Measurements from ENCODE around the gene PLA2G2A.
"Not testable (repeated sequence)": the region's sequence is repeated elsewhere in the genome, so short reads cannot be mapped to it uniquely, and the experiment has no call there.

PLA2G2A gene, protein sequence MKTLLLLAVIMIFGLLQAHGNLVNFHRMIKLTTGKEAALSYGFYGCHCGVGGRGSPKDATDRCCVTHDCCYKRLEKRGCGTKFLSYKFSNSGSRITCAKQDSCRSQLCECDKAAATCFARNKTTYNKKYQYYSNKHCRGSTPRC

DNA sequence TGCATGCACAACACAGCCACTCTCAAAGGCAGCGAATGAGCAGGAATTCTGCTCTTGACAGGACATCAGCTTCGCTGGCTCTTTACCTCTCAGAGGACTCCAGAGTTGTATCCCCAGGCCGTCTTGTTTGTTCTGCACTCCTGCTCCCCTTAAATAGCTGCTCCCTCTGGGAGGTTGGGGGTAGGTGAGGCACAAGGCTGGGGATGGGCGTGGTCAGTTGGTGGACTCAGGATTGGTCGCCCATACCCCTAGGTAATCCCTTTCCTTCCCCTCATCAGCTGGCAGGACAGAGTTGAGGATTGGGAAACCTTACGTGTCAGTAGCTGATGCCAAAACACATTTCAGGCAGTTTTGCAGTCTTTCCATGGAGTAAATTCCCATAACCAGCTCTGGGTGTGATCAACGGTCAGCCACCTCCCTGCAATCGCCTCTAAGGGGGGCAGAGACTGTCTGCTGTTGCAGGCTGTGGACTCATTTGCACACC lies at the start of gene PLA2G2A:
TSS of gene PLA2G2A (minus strand) at position 125 of the 484 bp plus-strand sequence. CDS start 845 bp downstream, outside the sequence.
- no peak for DNase-seq

DNA sequence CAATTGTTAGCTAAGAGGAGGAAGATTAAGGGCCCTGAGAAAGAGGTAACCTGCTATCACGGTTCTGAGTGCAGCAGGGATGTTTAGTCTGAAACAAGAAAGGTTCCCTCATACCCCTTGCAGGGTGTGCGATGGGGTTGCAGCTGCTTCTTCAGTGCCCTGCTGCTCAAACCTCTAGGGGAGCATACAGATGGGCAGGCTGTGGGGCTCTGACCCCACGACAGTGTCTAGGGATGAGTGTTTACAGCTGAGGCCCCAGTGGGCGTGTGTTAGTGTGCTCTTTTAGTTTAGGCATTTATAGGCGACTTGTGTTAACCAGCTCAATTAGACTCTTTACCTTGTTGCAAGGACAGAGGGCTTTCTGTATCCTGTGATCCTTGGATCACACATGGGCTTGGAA lies 49.3 kb upstream of the PLA2G2A start:
- no peak for DNase-seq

DNA sequence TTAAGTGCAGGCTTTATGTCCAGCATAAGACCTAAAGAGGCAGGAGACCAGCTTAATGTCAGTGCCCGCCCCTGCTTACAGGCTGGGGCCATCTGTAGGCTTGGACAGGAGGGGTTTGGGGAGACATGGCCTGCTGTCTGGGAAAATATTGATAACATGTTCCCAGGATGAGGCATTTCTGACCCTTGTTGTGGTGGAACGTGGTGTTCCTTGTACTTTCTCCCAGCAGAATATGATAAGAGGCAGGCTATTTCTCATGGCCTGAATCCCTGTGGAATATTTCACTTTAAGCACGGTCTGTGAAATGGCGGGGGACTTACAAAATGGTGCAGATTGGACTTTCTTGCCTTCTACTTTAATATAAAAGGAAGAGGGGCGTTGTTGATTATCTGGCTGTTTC lies 48.7 kb upstream of the PLA2G2A start:
- DNase-seq: no peak

DNA sequence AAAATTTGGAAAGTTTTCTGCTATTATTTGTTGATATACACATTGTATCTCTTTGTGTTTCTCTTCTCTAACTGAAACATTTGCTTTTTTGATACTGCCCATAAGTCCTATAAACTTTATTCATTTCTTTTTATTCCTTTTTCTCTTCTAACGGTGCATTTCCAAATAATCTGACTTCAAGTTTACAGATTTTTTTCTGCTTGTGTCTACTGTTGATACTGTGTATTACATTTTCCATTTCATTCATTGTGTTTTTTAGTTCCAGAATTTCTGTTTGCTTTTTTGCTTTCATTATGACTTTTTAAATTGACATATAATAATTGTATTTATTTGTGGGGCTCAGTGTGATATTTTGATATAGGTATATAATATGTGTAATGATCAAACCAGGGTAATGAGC lies 38.3 kb upstream of the PLA2G2A start:
- DNase-seq: no peak

DNA sequence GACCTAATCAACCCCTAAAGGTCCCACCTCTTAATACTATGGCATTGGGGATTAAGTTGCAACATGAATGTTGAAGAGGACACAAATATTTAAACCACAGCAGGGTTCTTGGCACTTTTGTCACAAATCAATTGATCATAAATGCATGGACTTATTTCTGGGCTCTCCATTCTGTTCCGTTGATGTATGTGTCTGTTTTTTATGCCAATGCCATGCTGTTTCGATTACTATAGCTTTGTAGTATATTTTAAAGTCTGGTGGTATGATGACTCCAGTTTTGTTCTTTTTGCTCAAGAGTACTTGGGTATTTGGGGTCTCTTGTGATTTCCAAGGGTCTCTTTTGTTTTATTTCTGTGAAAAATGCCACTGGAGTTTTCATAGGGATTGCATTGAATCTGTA lies 34.7 kb upstream of the PLA2G2A start:
- DNase-seq: no peak

DNA sequence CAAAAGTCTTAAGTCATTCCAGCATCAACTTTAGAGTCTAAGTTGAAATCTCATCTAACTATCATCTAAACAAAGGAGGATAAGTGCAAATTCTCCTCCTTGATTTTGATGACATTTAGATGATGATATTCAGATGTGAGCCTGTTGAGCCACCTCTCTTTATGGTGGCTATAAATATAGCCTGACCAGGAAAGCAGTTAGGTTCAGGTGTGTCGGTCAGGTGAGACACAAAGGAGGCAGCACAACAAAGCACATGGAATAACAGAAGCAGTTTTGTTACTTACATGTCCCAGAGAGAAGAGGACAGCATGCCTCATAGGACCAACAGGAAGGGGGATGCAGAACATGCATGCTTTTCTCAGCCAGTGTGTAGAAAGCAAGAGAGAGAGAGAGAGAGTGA lies 30.6 kb upstream of the PLA2G2A start:
- no peak for DNase-seq

DNA sequence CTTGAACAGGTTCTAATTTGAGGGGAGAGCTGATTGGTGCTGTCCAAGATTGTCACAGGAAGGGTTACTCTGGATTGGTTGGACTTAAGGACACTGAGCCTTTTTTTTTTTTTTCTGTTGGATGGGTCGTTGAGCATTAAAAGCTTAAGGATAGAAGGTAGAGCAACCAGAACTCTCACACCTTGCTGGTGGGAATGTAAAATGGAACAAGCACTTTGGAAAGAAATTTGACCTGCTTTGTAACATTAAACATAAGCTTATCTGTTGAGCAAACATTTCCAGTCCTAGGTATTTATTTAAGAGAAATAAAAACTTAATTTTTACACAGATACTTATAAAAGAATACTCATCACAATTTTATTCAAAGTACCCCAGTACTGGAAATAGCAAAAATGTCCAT lies 29.8 kb upstream of the PLA2G2A start:
- DNase-seq: no peak

DNA sequence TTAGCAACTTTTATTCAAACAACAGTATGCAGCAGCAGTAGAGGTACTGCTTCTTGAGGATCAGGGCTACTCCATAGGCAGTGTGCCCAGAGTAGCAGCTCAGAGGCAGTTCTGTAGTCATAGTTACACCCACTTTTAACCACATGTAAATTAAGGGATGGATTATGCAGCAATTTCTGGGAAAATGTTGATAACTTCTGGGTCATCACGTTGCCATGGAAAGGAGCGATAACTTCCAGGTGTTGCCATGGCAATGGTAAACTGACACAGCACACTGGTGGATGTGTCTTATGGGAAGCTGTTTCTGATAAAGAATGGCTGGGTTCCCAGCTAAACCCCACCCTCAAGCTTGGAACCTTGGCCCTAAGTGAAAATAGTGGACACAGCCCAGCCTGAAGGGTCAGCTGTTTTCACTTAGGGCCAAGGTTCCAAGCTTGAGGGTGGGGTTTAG lies 29.0 kb upstream of the PLA2G2A start:
- no peak for DNase-seq

DNA sequence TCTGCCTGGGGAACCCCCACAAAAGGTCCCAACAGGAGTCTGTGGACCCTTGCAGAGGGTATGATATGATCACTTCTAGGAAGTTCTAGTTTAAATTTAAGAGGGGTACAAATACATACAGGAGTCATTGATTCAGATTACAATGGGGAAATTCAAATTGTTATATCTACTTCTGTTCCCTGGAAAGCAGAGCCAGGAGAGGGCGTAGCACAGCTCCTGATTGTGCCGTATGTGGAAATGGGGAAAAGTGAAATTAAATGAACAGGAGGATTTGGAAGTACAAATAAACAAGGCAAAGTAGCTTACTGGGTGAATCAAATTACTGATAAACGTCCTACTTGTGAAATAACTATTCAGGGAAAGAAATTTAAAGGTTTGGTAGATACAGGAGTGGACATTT lies 19.4 kb upstream of the PLA2G2A start:
- DNase-seq: not testable (repeated sequence)

DNA sequence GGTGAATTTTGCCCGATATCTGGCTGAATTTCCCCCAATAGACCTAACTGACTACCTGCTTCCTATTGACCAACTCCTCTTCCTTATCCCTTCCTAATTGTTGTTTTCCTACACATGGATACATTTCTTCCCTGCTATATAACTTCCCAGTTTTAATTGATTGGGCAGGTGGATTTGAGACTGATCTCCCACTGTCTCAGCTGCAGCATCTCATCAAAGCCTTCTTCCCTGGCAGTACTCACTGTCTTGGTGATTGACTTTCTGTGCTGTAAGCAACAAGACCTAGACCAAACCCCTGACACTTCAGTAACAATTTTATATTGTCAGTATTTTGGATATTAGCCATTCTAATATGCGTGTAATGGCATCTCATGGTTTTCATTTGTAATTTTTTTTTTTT lies 11.3 kb upstream of the PLA2G2A start:
- no peak for DNase-seq

DNA sequence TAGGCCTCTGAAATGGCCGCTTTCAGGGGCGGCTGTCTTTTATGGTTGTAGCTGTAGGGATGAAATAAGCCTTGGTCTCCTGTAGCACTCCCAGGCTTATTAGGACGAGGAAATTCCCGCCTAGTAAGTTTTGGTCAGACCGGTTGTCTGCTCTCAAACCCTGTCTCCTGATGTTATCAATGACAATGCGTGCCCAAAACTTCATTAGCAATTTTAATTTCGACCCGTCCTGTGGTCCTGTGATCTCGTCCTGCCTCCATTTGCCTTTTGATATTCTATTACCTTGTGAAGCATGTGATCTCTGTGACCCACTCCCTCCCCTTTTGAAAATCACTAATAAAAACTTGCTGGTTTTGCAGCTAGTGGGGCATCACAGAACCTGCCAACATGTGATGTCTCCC lies 10.8 kb upstream of the PLA2G2A start:
- not testable (repeated sequence) for DNase-seq

DNA sequence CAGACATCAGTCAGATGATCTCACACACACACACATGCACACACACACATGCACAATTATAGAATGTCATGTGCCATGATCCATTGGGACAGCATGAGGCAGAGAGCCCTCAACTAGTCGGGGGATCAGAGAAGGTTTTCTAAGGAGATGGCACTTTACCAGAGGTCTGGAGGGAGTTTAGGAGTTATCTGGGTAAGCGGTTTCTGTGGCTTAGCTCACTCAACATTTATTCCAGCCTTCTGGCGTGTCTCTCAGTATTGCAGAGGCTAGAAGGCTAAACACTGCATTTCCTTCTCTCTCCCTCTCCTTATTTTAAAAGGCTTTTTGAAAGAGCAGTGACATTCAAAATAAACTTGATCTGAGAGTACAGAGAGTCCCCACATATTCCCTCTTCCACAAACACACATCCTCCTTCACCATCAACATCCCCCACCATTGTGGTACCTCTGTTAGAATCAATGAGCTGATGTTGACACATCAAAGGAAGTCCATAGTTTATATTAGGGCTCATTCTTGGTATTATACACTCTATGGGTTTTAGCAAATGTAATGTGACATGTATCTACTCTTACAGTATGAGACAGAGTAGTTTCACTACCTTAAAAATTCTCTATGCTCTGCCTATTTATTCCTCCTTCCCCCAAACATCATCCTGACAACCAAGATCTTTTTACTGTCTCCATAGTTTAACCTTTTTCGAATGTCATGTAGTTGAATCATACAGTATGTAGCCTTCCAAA lies 9.0 kb upstream of the PLA2G2A start:
- DNase-seq: no peak

DNA sequence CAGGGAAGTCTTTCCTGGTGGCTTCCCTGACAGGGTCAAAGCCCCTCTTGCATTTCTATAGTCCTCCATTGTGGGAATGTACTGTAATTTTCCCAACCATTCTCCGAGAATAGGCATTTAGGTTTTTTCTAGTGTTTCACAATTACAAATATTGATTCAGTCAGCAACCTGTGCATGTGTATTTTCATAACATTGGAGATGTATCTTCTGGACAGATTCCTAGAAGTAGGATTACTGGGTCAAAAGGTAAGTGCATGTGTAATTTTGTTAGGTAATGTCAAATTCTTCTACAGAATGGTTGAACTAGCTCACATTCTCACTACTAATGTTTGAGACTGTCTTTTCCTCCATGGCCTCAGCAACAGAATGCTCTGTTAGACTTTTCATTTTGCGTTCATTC lies 8.3 kb upstream of the PLA2G2A start:
- DNase-seq: no peak

DNA sequence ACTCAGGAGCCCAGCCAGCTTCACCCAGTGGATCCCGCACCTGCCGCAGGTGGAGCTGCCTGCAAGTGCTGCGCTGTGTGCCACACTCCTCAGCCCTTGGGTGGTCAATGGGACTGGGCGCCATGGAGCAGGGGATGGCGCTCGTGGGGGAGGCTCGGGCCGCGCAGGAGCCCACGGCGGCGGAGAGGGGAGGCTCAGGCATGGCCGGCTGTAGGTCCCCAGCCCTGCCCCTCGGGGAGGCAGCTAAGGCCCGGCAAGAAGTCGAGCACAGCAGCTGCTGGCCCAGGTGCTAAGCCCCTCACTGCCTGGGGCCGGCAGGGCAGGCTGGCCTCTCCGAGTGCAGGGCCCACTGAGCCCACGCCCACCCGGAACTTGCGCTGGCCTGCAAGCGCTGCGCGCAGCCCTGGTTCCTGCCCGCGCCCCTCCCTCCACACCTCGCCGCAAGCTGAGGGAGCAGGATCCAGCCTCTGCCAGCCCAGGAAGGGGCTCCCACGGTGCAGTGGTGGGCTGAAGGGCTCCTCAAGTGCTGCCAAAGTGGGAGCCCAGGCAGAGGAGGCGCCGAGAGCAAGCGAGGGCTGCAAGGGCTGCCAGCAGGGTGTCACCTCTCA lies 5.1 kb upstream of the PLA2G2A start:
- DNase-seq: not testable (repeated sequence)

DNA sequence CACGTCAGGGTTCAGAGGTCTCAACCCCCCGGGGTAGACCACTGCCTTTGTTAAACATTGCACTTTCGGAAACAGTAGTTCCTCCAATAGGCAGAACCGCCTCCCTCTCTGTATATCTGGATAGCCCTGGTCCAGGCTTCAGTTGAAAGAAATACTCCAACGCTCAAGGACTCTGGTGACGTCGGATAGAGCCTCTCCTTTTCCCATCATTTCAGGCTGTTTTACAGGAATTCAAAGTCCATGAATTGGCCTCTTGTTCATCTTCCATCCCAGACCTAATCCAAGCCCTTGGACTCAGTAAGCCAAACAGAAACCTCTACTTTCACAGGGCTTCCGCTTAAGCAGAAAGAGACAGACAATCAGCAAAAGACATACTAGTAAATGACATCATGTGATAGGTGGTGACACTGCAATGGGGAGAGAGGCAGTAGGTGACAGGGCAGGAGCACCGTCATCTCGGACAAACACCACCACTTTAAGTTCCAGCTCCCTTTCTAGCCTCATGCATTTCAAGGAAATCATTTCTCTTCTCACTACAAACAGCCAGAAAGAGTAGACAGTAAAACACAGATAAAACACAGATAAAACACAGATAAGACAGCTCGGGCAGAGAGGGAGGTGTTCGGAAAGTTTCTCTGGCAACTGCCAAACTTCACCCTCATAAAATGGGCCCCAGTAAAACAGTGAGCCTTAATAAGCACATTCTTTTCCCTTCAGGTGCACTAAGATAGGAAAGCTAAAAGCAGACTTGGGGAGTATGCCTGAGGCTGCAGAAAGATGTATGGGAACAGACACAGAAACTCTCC lies 2.3 kb upstream of the PLA2G2A start:
- no peak for DNase-seq

DNA sequence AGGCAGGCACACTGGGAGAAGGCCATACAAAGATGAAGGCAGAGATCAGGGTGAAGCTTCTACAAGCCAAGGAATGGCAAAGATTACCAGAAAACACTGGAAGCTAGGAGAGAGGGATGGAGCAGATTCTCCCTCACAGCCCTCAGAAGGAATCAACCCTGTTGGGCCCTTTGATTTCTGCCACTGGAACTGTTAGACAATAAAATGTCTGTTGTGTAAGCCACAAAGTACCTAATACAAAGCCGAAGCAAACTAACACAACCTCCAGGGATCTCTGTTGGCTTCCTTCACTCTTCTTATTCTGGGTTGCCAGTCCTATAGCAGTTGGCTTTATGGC lies 1.7 kb upstream of the PLA2G2A start:
- no peak for DNase-seq

DNA sequence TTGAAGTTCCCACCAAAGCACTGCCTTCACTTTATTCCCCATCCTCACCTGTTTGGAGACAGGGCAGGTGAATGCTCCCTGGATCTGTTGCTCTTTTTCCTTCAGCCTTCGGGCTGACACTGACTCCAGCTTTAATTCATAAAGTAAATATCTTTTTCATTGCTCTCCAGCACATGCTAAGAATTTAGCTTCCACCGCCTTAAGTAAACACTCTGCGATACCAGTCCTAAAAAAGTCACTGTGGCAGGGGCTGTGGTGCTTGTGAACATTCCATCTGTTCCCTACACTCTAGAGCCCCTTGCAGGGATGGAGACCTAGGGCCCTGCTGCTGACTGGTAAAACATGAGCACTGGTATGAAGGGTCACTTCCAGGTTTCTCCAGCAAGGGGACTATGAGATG lies 896 bp upstream of the PLA2G2A start:
- DNase-seq: no peak

DNA sequence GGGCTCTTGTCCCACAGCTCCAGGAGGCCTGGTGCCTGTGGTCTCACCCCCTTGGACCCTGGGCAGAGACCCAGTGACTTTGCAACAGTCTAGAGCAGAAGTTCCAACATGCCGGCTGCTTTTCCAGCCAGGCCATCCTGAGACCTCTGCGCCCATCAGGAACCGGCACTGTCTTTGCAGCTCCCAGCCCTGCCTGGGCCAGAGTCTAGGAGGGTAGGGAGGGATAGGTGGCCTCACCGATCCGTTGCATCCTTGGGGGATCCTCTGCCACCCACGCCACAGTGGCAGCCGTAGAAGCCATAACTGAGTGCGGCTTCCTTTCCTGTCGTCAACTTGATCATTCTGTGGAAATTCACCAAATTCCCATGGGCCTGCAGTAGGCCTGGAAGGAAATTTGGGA lies 1.3 kb downstream of the PLA2G2A start:
- no peak for DNase-seq

DNA sequence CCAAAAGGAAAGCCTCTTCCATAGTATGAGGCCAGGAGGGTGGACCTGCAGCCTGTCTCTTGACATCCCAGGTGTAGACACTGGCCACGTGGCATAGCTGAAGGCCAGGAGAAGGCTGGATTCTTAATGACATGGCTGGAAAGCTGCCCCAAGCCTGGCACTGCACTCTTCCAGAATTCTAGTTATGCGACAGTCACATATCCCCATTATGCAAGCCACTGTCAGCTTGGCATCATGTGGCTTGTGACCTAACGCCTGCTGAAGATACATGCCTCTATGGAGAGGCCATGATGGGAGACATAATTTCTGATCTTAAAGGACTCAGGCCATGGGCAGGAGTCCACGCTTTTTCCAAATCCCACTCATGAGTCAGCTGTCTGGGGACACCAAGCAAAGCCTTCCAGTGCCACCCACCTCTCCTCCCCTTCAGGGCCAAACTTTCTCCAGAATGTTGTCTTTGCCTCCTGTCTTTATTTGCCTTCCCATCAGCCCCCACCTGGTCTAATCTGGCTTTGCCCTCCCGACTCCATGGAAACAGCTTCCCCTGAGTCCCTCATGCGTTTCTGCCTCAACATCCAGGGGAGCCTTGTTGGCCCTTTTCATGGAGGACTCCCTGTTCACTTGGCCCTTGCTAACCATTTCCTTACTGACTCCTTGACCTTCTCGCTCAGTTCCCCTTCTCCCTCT lies 3.0 kb downstream of the PLA2G2A start:
- DNase-seq: no peak

DNA sequence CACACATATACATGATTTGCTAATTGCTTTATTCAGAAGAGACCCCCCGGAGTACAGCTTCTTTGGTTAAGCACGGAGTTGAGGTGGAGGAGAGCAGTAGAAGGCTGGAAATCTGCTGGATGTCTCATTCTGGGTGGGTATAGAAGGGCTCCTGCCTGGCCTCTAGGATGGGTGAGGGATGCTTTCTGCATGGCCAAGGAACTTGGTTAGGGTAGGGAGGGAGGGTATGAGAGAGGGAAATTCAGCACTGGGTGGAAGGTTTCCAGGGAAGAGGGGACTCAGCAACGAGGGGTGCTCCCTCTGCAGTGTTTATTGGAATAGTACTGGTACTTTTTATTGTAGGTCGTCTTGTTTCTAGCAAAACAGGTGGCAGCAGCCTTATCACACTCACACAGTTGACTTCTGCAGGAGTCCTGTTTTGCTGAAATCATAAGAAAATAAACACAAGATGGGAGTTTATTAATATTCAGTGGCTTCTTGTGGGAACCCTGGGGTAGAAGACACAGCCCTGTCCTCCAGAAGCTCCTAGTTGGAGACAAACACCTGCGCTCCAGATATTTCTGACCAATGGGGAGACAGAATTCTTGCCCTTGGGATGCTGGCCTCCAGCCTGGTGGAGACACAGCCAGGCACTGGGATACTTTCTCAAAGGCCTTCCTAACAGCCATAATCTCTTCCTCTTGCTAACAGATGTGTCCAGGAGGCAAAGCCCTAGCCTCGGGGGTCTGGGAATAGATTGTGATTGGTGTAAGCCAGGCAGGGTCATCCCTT lies 3.8 kb downstream of the PLA2G2A start:
- DNase-seq: no peak

DNA sequence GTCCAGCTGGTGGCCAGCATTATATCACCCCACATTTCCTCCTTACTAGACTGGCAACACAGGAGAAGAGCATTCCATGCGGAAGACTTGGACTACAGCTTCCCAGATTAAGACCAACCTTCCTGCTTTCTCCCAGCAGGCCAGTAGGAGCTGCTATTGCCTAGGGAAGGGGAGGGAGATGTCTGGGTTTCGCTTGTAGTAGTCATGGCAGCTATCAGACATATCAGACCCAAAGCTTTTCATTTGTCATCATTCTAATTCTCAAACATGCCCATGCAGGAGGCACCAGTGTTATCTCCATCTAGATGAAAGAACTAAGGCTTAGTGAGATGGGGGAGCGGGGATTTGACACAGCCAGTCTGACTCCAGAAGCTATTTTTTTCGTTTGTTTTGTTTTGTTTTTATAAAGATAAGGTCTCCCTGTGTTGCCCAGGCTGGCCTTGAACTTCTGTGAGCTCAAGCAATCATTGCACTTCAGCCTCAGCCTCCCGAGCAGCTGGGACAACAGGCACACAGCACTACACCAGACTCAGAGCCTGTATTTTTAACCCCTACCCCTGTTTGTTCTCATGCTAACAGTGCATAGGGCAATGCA lies 4.5 kb downstream of the PLA2G2A start:
- no peak for DNase-seq

DNA sequence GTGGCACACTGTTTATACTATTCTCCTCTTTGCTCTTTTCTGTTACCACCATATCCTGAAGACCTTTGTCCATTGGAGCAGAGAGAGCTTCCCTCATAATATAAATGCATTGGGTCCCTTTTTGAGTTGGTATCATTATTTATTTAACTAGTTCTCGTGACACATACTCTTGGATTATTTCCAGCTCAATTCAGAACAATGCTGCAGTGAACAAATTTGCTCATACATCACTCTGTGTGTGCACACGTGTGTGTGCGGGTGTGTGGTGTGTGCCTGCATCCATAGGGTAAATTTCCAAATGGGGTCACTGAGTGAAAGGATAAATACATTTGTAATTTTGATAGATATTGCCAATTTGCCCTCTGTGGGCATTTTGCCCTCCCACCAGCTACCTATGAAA lies 5.8 kb downstream of the PLA2G2A start:
- DNase-seq: no peak

Measured in NCI-H446 treated with DMSO at 0.1 percent for 48 hours (cell line).